ENCODE results near the gene PLCXD1. TPM values are rescaled to one million over a fixed set of nuclear protein-coding genes. Genes with fewer than 3 reads are reported as not detected.
A peak's percentile ranks its signal among the peaks of the same experiment; 100 is the strongest.

PLCXD1 gene
- total and polyA plus RNA-seq, 9 of the 15 experiments (the other 6 are each of a cell fraction or from before 2014, with no cell fraction given) = 6.0 to 60.2 (median 39.5) TPM

DNA sequence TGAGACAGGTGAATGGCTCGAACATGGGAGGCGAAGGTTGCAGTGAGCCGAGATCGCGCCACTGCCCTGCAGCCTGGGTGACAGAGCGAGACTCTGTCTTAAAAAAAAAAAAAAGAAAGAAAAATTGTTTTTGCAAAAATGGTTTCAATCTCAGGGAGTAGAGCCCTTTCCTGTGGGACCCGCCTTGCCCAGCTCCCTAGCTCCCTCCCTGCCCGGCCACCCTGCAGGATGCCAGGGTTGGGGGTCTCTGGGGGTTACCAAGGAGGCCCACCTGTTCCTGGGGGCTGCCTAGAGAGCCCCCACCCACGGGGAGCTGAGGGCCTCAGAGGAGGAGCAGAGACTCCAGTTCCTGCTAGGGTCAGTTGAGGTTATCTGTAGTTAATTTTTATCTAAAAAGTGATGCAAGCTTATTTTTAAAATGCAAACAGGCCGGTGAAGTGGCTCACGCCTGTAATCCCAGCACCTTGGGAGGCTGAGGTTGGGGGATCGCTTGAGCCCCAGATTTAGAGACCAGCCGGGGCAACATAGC lies 18.7 kb upstream of the PLCXD1 start:
- in situ Hi-C loops (cut with MboI) = no loop called here

More for the DNA sequence above, 18.7 kb upstream of the PLCXD1 start:
- Histone ChIP-seq H3K4me3 (no peak overlapping the region), H3K9ac (ENCODE audit: insufficient read depth in 1 of 2, low read depth in 2 of 2, low read length in 2 of 2) (no peak overlapping the region), H3K9me3 (replicated peaks; ENCODE audit: control insufficient read depth, insufficient read depth, low read depth, low read length) (no peaks in the 10 kb centered on the region), H3K9me1 (ENCODE audit: control insufficient read depth, insufficient read depth, low read length) (no peaks in the 10 kb centered on the region), H4K20me1 (replicated peaks; ENCODE audit: control insufficient read depth, insufficient read depth, low read length) (0 out of 2 replicates have a peak, but pooled peaks cover 5% of the 10 kb centered on the region), H3K27me3 (ENCODE audit: control insufficient read depth in 2 of 2, insufficient read depth in 2 of 2, low read length in 2 of 2) (no peaks in the 10 kb centered on the region; a peak in 1 of 5 replicates), H3K4me1 (replicated peaks in 1 of 2; ENCODE audit: control insufficient read depth in 2 of 2, insufficient read depth in 2 of 2, low read length in 2 of 2) (peaks cover 9 to 20% of the 10 kb centered on the region in 2 experiments), H3K27ac (ENCODE audit: extremely low read depth, low read depth, low read length) (no peak overlapping the region), H2AFZ (ENCODE audit: low read depth, low read length) (no peak overlapping the region), H3K79me2 (ENCODE audit: control insufficient read depth, insufficient read depth, low read length) (no peaks in the 10 kb centered on the region), H3K4me2 (ENCODE audit: insufficient read depth, low read length) (no peak overlapping the region), H3K36me3 (ENCODE audit: control insufficient read depth, insufficient read depth, low read length) (no peaks in the 10 kb centered on the region)
- ChIA-PET CTCF (ENCODE audit: low intra/inter-chr PET ratio) (no interaction called here), POLR2A (no interaction called here)
- ATAC-seq (no peak), DNase-seq (ENCODE audit: extremely low read depth in 1 of 4, low spot score in 3 of 4) (no peak), FAIRE-seq (no peak)
- intact Hi-C loops (cut with micrococcal nuclease) = no loop called here
- whole genome bisulfite sequencing (ENCODE audit: insufficient coverage, low coverage, missing lambda C conversion rate) = 18% methylated on average over 9 of the region's 13 CpGs
- 0 out of 2 replicates have a peak, but pooled peaks have one; percentile 20 for TF ChIP-seq CEBPB (tag; IDR thresholded peaks at IDR 0.05)
- TF ChIP-seq EZH2 (IDR thresholded peaks at IDR 0.05; ENCODE audit: borderline replicate concordance, low read depth, low read length) = no peak
- TF ChIP-seq FIP1L1 (IDR thresholded peaks at IDR 0.05; ENCODE audit: low read depth, low read length, poor library complexity, severe bottlenecking) = no peak
- TF ChIP-seq RREB1 (CRISPR knock-in tag; IDR thresholded peaks at IDR 0.05) = no peak
- TF ChIP-seq, protein P1, sequence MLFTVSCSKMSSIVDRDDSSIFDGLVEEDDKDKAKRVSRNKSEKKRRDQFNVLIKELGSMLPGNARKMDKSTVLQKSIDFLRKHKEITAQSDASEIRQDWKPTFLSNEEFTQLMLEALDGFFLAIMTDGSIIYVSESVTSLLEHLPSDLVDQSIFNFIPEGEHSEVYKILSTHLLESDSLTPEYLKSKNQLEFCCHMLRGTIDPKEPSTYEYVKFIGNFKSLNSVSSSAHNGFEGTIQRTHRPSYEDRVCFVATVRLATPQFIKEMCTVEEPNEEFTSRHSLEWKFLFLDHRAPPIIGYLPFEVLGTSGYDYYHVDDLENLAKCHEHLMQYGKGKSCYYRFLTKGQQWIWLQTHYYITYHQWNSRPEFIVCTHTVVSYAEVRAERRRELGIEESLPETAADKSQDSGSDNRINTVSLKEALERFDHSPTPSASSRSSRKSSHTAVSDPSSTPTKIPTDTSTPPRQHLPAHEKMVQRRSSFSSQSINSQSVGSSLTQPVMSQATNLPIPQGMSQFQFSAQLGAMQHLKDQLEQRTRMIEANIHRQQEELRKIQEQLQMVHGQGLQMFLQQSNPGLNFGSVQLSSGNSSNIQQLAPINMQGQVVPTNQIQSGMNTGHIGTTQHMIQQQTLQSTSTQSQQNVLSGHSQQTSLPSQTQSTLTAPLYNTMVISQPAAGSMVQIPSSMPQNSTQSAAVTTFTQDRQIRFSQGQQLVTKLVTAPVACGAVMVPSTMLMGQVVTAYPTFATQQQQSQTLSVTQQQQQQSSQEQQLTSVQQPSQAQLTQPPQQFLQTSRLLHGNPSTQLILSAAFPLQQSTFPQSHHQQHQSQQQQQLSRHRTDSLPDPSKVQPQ (CRISPR knock-in tag; IDR thresholded peaks at IDR 0.05; ENCODE audit: borderline replicate concordance) = no peak
- no peak for TF ChIP-seq ZNF75A (CRISPR knock-in tag; IDR thresholded peaks at IDR 0.05)
- no peak for TF ChIP-seq ARNT (IDR thresholded peaks at IDR 0.05)
- no TSS peak for BruUV-seq (replicated peaks)
